Raji (cell line): ENCODE results near the gene DMBT1.

ENCODE experiments used
- POLR2A ChIP-seq: IDR thresholded peaks from 2 replicates; pipeline ENCODE4 v1.6.1; 2011; ENCODE audit warnings: low read depth, low read length, control low read depth; ENCODE audit not compliant: insufficient read depth

The DMBT1 gene

DNA sequence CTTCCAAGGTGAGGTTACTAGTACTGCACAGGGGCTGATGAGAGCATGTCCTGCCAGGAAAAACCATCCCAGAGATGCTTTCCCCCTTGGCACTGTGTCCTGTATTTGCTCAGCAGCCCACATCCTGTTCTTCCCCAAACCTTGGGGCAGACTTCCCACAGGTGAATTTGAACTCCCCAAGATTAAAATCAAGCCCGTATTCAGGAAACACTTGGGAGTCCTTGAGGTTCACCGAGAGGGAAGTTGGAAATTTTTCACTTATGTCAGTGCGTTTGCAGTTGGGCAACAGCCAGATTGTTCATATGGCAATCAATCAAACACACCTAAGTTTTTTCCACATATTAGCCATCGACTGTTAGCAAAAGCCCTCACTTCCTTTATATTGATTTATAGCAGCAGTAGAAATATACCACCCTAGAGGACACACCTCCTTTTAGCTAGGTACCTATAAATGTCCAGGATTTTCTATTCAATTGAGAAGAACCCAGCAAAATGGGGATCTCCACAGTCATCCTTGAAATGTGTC, at the start of gene DMBT1:
DMBT1 (plus strand) TSS at position 476 of the 526 bp plus-strand sequence; CDS start at position 493, 17 bp downstream.
- no peak for TF ChIP-seq POLR2A

DNA sequence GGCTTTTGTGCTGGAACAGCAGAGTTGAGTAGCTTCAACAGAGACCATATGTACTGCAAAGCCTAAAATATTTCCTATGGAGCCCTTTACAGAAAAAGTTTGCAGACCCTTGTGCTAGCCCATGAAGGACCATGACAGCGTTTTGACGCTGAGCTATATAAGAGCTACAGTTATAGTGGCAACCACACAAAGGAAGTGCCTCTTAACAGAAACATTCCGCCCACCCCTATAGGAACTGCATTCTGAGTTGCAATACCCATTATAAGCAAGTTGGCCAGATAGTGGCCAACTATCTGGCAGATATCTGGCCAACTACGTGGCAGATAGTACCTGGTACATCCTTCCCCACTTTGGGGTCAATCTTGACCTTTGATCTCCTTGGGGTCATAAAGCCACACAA, 47.5 kb upstream of the DMBT1 start:
- TF ChIP-seq POLR2A, result no peak

DNA sequence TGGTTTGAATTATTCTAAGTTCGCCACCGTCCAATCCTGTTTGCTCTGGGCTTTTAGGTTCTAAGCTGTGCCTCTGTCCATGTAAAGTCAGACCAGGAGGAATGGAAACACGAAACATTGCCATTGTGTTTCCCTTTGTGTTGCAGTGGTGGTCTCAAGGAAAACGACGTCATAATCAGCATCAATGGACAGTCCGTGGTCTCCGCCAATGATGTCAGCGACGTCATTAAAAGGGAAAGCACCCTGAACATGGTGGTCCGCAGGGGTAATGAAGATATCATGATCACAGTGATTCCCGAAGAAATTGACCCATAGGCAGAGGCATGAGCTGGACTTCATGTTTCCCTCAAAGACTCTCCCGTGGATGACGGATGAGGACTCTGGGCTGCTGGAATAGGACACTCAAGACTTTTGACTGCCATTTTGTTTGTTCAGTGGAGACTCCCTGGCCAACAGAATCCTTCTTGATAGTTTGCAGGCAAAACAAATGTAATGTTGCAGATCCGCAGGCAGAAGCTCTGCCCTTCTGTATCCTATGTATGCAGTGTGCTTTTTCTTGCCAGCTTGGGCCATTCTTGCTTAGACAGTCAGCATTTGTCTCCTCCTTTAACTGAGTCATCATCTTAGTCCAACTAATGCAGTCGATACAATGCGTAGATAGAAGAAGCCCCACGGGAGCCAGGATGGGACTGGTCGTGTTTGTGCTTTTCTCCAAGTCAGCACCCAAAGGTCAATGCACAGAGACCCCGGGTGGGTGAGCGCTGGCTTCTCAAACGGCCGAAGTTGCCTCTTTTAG, 46.3 kb upstream of the DMBT1 start:
- no peak for TF ChIP-seq POLR2A

DNA sequence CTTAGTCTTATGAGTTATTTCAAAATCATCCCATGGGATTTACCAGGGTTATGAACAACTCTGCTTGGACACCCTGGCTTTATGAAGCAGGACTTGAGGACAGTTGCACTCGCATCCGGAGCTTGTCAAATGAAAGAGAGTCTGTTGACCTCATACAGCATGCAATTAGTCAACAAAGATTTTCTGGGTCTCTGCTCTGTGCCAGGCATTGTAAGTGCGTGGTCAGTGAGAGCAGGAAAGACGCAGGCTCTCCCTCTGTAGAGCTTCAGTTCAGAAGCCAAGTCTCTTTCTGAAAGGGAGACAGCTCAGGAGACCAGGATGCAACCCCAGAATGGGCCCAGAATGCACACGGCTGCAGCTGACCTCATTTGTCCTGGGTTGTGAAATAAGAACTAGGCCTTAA, 45.5 kb upstream of the DMBT1 start:
- TF ChIP-seq POLR2A, result no peak

DNA sequence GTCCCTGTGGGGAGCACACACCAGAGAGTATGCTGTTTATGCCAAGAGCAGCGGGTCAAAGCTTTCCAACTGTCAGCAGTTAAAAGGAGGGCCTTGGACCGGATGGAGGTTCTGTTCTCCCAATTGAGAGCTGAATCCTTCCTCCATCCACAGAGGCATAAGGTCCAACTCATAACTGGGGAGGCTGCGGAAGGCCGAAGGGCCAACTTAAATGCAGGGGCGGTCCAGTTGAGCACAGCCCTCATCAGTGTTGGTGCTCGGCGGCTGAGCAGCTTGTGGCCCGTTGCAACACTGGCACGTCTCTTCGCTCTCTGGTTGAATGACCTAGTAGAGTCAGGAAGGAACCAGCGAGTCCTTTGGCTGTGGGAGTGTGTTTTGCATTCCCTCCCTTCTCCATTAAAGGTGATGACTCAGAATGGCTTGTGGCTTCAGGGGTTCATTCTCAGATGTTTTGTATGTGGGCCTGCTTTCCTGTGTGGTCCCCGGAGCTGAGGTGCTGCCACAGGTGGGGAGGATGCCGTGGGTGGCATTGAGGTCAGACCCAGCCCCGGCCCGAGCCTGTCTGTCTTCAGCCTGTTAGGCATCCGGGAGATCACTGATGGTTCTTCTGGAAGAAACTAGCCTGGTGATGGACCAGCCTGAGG, 44.8 kb upstream of the DMBT1 start:
- no peak for TF ChIP-seq POLR2A

DNA sequence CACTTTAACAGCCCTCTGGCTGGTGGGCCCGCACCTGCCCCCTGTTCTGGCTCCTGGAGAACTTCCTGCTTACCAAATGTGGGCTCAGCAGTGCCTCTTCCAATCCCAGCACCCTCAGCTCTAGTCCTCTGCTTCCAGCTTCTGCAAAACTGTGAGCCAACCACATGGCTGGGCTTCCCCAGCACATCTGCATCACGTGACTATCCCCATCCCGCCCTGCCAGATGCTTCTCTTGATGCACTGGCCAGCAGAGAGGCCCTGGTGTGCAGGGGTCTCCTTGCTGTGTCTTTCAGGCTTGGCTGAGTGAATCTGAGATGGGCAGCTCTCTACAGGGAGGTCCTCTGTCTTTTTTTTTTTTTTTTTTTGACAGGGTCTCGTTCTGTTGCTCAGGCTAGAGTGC, 43.8 kb upstream of the DMBT1 start:
- TF ChIP-seq POLR2A, result no peak

DNA sequence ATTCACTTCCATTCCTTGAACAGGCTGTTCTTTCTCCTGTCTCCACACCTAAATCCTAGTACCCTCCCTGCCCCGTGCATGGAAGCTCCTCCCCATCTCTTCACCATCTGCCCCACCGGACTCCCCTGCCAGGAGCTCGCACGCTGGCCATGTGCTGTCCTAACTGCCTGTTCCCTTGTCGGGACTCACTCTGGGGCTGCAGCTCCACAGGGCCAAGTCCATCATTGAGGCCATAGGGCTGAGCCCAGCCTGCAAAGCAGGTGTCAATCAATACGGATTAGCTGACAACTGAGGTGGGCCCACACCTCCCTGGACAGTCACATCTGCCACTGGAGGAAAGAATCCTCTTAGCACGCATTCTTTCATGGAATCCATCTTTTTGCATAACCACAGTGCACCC, 41.4 kb upstream of the DMBT1 start:
- TF ChIP-seq POLR2A, result no peak

DNA sequence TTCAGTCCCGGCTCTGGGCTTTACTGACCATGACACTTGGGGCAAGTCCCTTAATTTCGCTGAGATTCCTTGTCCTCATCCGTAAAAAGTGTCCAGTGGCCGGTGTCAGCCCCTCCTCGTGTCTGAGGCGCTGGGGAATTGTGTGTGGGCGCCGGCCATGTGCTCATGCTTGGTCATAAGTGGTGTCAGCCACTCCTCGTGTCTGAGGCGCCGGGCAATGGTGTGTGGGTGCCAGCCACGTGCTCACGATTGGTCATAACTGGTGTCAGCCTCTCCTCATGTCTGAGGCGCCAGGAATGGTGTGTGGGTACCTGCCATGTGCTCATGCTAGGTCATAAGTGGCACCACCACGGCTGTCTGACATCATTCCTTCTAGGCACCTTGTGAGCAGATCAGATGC, 40.7 kb upstream of the DMBT1 start:
- TF ChIP-seq POLR2A, result no peak

DNA sequence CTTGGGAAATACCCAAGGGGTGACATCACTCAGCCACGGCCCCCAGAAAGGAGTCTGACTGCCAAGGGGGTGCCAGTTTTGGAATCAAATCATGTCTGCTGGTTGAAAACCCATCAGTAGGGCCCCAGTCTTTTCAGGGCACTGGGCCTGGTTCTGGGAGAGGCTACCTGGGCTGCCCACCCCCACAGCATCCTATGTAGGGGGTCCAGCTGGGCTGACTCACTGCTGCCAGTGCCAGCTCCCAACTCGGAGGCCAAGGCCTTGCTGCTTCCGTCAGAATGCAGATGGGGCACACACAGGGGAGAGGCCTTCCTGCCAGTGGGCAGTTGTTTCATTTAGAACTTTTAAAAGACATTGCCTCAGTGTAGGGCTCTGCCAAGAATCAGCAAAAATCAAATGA, 39.5 kb upstream of the DMBT1 start:
- TF ChIP-seq POLR2A, result no peak

DNA sequence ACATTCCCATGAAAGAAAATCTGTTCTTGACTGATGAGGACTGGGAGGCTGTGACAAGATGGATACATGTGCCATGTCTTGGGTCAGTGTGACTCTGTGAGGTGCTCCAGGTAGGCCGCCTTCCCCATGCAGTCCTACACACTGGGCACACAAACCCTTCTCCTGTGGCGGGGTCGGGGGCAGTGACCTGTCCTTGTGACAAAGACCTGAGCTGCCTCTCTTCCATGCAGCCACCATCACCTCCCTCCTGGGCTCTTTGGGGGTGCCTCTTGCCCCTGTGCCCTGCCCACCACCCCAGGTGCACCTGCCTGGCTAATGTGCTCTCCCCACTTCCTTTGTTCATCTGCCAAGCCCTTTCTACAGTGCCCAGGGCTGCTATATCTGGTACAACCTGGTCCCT, 35.7 kb upstream of the DMBT1 start:
- no peak for TF ChIP-seq POLR2A

DNA sequence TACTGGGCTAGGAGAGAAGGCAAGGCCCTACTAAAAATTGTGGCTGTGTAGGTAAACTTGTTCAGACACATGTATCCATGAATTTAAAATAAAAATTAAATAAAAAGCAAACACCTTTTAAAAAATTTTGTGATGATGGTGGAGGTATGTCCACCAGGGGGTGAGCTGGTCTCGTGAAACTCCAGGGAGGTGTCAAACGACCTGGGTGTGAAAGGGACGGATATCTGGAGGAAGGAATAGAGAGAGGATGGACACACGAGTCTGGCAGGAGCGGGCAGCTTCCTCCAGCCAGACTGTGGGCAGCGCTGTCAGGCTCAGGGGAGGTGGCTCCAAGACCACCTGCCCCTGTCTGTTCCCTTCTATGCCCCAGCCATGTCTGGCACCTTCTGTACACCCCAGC, 34.8 kb upstream of the DMBT1 start:
- TF ChIP-seq POLR2A, result no peak

DNA sequence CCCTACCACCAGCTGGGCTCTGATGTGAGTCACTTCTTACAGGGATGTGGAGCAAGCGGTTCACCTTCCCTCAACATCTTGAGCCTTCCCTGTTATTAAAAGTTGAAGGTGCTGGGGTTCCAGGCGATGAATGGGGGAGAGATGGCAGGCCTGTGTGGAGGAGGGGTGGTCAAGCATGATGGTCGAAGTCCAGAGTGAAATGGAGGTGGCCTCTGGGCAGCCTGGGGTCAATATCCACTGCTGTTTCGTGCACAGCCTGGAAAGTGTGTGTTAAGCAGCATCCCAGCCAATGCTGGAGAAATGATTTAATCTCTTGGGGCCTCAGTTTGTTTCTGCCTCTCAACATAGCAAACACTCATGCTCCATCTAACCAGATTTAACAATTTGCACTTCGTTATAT, 33.7 kb upstream of the DMBT1 start:
- no peak for TF ChIP-seq POLR2A

DNA sequence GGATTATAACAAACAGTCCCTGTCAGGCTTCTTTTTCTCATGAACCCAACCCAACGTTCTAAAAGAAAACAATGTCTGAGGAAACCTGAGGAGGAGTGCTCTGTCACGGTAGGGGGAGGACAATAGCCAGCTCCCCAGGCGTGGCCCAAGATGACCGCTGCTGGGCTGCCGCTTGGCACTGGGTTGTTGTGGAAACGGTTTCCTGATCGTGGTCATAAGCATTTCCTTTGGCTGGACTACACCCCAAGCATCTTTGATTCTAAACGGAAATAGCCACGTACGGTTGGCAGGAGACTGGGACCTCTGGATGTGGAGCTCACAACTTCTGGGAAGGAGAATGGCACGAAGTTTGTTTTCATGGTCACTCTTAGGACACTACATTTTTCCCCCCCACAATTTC, 30.4 kb upstream of the DMBT1 start:
- TF ChIP-seq POLR2A, result no peak

DNA sequence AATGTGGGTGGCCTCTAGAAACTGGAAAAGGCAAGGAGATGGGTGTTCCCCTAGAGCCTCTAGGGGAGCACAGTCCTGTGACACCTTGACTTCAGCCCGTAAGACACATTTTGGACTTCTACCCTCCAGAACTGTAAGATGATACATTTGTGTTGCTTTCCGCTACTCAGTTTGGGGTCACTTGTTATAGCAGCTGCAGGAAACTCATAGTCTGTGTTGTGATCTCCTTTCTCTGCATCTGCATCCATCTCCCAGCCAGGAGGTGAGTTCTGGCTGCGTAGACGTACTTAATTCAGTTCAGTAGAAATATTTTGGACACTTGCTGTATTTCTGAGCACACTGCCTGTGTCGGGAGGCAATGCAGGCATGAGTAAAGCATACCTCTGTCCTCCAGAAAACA, 29.3 kb upstream of the DMBT1 start:
- TF ChIP-seq POLR2A, result no peak

DNA sequence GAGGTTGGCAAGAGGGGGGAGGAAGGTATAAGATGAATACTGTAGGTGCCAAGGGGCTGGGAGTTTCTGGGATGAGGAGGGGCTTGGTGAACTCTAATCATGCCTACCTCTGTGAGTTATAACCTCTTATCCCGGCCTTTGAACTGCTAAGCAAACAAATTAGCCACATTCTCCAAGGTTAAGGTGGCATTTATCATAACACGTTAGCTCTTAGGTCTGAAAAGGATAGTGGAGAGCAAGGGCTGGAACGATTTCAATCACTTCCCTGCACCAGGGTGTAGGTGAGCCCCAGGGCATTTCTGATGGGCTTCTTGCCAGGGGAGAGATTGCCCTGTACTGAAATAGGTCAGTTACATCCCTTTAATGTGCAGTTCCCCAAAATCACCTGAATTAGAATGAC, 28.6 kb upstream of the DMBT1 start:
- TF ChIP-seq POLR2A, result no peak

DNA sequence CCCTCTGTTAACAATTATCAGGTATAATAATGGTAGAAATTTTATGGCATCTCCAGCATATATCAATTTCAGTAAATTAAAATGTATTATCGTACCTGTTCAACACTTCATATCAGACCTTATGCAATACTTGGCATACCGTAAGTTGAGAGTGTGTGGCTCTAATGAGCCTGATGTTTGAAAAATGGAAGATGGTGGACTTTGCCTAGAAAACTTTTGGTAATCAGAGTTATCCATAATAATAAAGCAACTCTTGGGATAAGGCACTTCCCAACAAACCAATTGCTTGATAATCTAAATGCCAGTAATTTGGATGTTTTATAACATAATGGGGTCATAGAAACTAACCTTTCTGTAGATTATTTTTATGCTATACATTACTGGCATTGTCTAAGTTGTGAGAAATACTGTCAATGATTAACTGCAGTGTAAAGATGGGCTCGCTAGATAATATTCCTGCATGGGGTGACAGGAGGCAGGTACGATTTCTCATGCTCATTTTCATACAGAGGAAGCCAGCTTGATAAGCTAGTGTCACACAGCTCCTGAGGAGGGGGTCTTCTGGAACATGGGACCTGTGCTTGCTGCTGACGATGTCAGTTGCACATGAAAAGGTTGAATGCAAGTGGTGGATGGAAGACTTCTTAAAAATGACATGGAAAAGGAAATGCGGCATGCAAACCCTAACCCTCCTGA, 27.8 kb upstream of the DMBT1 start:
- no peak for TF ChIP-seq POLR2A
